NCI-H748 (cell line): ENCODE data around the gene CEP104.

Experiments used
- DNase-seq: peaks from one replicate; lab custom pipeline; 2025; ENCODE audit not compliant: unreplicated experiment; lab: John Stamatoyannopoulos, UW

The CEP104 gene

DNA sequence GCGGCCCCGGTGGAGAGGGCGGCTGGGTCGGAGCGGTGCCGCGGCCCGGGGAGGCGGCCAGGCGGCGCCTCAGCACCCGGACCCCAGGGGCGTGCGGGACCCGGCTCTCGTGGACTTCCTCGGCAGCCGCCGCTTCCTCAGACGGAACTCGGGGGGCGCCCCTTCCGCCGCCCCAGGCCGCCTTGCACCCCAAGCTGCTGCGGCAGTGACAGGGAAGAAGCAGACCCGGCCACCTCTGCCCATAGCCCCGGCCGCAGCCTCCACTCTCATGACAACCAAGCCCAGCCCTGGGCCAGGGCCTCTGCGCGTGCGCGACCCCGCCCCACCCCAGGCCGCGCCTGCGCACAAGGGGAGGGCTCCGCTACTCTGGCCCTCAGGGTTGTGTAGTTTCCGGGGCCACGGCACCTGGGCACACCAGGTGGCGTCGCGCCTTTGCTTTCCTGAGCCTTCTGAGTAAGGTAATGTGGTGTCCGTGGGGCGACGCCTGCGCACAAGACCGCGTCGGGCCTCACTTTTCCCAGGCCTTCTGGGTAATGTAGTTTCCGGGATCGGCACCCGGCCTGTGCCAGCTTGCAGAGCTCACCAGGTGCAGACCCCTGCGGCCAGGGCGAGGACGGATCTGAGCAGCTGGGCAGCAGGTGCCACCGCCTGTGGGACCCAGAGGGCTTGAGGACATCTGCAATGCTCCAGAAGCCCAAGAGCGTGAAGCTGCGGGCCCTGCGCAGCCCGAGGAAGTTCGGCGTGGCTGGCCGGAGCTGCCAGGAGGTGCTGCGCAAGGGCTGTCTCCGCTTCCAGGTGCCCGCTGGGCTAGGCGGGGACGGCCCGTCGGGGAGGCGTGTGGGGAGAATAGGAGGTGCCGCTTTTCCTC lies at the start of gene CEP104, which contains the start of gene DFFB:
Gene CEP104 (minus strand): TSS at position 289 of the 868 bp plus-strand sequence. CDS start 4,804 bp downstream, outside the sequence.
Gene DFFB (plus strand): TSS at position 554 of the 868 bp plus-strand sequence. CDS start 128 bp downstream, at position 682.
- peak; percentile 97 for DNase-seq

DNA sequence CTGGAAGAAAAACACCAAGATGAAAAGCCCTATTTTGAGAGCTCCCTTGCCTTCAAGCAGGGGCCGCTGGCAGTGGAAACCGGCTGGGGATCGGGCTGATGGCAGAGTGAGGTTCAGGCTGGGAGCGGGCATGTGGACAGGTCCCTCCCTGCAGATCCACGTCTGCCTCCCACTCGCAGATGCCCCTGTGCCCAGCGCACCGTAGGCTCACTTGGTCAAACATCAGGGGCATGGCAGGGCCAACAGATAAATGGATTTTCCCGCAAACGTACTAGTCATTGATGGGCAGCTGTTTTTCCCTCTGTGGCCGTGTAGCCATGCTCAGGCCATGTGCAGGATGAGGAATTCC lies 49.6 kb upstream of the CEP104 start:
- no peak for DNase-seq

DNA sequence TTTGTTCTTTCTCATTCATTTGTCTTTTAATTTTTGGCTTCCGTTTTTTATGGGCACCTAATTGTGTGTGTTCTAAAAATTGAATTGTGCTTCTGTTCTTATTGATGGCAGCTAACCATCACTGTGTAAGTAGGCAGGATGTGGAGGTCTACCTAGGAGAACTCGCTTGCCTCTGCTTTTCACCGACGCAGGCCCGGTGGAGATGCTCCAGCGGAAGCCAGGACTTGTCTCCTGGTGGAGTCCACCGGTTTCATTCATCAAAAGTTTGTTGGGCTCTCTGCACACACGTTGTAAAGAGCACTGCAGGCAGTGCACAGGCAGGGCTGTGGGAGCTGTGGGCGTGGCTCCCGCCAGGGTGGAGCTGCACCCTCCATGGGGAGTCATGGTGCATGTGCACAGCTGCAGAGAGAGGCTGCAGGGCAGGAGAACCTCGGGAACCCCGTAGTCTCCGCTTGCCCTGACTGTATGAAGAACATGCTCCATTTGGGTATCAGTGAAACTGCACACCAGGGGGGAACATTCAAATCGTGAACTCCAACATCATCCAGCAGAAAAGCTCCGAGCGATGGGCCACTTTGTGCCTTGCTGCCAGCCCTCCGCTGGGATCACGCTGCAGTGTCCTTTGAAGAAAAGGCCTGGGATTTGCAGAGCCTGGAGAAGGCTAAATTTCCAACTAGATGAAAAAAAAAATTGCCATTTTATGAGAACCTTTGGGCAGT lies 49.1 kb upstream of the CEP104 start:
- peak; percentile 14 for DNase-seq

DNA sequence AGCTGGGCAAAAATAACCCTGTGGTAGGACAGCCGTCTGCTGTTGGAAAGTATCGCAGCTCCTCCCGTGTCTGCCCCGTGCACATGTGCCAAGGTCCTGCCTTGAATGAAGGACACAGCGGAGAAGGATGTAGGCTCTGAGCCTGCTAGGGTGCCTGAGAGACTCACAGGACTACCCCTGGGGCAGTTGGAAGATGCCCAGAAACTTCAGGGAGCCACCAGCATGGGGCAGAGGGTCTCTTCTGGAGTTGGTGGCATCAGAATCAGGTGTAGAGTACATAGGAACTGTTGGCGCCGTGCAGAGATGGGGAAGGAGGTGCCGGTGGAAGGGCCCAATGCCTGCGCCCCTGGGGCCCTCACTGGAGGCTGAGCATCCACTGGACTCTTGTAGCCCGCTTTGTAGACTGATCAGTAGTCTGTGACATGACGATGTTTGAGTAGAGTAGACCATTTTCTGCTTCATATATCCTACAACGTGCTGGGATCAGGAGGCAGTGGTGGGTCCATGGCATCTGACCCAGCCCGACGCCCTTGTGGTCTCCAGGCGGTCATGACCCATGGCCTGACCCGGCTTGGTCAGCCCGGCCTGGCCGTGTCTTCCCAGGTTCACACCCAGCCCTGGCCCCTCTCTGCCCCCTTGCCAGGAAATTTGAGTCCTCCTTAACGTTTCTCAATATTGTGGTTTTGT lies 48.4 kb upstream of the CEP104 start:
- no peak for DNase-seq

DNA sequence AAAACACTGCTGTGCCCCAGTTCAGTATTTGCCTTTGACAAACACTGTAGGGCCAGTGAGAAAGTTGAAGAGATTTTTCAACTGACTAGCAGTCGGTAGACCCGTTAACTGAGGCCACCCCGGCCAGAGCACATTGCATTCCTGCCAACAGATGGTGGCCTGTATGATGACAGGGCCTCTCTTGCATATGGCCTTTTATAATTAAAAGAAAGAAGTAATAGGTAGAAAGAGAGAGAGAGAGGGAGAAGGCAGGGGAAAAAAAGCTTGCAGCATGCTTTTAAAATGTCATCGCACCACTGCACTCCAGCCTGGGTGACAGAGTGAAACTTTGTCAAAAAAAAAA lies 47.8 kb upstream of the CEP104 start:
- no peak for DNase-seq

DNA sequence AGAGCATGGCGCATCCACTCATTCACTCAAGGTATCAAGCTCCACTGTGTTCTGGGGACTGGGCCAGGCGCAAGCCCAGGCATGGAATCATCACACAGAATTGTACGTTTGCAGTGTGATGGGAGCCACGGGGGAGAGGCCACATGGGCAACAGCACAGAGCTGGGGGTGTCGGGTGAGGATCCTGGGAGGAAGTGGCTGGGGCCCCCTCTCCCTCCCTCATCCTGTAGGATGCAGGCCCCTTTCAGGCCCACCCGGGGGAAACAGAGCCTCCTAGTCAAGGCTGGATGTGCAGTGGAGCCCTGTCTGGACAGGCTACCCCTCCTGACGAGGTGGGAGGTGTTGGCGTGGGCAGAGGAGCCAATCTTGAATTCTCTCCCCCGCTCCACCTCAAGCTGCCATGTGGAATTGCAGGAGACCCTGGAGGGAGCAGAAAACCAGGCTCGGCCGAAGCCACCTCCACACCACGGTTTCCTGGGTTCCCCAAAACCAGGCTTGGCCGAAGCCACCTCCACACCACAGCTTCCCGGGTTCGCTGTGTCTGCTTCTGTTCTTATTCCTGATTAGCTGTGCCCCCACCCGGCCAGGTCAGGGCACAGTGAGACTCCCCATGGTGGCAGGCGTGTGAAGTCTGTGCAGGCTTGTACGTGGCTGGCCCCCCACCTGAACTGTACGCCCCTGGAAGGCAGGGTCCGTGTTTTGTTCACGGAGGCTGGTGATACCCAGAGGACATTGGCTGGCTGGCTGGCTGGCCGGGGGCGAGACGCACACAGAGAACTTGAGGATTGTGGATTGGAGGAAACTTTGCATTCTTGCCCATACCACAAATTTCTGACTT lies 47.2 kb upstream of the CEP104 start:
- no peak for DNase-seq

DNA sequence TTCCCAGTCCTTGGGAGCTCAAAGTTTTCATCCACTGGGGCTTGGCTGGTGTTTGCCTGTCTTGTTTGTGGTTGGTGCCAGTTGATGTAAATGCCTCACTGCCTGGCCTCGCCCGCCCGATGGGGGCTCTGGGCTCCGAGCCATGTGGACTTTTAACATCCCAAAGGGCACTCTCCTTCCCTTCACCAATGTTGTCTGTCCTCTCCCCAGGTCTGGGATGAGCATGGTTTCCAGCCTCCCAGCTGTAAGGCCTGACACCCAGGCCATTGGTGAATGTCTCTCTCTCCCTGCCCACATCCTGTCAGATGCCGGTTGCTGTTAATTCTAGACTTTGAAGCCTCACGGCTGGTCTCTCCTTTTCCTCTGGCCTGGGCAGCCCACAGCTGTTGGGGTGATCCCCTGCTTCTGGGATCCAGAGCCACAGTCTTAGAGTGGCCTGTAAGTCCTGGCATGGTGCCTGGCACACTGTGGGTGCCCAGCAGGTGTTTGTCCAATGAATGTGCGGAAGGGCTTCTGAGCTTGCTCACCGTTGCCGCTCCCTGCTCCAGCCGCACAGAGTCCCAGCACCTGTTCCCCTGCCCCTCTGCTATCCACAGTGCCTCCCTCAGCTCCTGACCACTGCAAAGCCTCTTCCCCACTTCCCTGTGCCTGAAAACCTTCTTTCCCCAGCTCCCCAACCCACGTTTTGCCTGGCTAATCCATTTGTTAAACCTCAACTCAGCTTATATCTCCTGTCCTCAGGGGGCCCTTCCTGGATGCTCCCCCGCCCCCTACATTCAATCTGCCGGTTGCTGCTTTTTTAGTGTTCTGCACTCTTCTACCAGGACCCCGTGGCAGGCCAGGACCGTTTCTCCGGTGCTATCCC lies 46.4 kb upstream of the CEP104 start:
- DNase-seq: peak; percentile 23

DNA sequence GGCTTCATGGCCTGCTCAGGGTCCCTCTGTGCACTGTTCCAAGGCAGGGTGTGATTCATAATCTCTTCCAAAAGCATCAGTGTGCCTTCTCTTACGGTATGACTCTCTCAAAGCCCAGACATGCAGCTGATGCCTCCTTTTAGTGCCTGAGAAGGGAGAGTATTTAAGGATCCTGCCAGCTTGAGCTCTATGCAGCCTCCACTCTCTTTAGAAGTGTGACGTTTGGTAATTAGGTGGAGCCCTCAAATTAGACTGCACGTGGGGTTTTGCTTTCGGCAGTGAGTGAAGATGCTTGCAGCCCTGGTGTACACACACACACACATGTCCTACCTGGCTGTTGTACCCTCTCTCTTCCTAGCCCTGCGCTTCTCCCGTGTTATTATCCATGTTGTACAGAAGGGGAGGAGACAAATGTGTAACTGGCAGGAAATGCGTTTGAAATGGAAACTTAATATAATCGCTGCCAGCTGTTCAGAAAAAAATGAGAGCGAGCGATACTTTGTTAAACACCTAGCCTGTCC lies 45.6 kb upstream of the CEP104 start:
- no peak for DNase-seq

DNA sequence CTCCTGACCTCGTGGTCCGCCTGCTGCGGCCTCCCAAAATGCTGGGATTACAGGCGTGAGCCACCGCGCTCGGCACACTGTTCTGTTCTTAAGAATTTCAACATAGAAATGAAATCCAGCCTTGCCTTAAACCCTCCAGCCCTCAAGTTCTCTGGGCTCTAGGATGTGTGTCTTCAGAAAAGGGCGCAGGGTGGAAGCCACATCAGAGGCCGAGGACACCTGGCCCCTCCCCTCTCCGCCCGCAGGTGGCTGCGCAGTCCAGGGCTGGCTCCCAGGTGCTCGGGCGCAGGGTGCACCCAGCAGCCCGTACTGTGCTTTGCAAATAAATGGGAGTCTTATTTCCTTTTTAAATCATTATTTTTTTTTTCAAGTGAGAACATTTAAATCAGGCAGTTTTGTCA lies 45.1 kb upstream of the CEP104 start:
- no peak for DNase-seq

DNA sequence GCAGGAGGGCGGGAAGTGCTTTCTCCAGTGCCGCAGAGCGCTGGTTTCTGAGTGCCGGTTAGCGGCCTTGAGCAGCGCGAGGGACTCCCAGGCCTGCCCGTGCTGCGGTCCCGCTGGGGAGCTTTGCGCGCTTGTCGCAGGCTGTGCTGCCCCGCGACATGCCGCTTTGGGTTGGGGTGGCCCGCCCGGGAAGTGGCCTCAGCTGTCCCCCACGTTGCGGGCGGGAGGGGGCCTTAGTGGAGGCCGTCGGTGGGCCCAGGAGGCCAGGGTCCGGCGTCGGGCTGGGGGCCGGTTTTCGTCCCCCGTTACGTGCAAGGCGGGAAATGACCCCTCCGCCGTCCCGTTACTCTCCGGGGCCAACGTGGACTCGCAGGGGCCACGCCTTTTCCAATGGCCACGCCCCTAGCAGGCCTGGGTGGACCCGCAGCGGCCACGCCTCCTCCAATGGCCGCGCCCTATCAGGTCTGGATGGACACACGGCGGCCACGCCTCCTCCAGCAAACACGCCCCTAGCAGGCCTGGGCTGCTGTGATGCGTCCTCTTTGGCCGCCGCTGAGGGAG lies 44.0 kb upstream of the CEP104 start:
- DNase-seq: peak; percentile 91

DNA sequence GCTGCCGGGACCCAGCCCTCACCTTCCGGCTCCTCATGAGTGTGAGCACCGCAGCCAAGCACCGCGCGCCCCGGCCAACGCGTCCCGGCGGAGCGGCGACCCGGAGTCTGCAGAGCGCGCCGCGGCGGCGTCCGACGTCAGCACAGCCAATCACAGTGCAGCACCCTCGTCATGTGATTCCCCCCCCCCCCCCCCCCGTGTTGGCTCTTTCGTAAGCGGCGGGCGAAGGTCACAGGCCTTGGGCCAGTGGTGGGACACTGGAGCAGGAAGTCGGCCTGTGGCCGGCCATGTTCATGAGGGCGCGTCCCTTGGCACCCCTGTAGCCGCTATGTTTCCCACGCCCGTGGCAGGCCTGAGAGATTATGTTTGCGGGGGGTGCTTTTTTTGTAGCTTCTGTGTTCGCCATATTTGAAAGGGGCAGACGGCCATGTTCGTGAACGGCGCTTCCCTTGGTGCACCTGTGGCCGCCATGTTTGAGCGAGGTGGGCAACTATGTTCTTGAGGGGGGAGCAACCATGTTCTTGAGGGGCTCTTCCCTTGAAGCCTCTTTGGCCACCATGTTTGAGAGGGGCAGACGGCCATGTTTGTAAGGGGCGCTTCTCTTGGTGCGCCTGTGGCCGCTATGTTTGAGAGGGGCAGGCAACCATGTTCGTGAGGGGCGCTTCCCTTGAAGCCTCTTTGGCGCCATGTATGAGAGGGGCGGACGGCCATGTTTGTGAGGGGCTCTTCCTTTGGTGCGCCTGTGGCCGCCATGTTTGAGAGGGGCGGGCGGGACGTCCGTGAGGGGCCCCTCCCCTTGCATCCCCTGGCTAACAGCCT lies 43.3 kb upstream of the CEP104 start, which contains the start of gene C1orf174:
Gene C1orf174 (minus strand): TSS at position 123 of the 819 bp plus-strand sequence. CDS start 86 bp downstream, at position 37.
- DNase-seq: peak; percentile 98

DNA sequence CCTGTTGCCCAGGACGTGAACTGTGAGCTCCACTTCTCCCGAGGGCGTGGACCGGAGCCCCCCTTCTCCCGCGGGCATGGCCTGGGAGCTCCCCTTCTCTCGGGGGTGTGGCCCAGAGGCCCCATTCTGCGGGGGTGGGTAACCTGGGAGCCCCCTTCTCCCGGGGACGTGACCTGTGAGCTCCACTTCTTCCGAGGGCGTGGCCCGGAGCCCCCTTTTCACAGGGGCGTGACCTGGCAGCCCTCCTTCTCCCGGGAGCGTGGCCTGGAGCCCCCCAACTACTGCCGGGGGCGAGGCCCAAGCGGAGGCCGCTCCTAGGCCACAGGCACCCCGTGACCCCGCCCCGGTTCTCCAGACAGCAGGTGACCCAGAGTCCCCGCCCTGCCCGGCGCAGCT lies 42.7 kb upstream of the CEP104 start:
- no peak for DNase-seq

DNA sequence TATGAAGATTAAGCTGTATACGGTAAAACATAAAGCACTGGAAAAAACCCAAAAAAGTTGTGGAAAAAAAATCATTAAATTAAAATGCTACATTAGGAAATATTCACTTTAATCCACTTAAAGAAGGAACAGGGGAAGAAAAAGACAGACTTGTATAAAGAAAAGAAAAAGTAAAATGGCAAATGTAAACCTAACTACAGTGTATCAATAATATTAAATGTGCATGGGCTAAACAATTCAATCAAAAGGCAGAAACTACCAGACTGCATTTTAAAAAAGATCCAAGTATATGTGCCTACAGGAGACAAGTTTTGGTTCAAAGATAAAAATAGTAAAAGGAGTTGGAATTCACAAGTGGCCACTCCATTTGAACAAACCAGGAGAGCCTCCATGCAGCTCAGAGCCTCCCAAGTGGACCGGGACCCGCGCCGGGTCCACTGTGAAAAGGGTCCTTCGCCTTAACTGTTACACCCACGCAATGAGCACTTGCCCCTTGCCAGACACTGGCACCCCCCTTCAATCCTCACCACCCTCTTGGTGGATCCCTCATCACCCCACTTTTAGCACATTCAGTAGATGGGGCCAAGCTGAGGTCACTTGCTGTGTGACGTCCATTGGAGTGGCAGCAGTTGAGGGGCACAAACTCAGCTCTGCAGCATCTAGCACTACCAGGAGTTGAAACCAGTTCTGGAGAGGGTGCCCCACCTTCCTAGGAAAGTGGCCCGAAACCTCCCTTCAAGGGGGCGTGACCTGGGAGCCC lies 42.2 kb upstream of the CEP104 start:
- DNase-seq: peak; percentile 25

DNA sequence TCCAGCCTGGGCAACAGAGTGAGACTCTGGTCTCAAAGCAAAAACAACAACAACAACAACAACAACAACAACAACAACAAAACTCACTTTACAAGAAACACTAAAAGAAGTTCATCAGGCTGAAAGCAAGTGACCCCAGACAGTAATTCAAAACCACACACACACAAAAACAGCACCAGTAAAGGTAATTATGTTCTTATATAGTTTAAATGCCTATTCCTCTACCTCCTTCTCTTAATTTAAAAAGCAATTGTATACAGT lies 41.4 kb upstream of the CEP104 start:
- DNase-seq: no peak

DNA sequence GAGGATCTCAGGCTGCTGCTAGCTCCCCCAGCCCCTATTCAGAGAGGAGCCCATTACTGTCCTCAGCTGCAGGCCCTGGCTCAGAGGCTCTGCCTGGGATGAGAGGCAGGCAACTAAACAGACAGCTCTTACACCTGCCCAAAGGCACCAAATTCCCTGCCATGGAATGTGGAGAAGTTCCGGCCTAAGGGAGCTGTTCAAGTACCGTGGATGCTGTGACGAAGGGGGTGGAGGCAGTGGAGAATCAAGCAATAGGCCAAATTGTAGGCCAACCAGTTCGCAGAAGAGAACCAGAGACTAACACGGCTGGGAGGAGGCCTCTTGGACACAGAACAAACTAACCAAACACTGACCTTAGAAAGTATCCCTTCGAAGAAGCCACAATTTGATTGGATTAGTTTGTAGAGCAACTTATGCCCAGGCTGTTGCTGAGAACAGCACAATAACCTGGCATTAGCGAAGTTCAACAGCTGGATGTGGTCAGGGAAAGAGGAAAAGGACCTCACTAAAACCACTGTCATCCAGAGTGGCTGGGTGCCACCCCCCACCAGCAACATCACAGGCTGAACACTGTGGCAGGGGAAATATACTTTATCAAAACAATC lies 39.5 kb upstream of the CEP104 start:
- no peak for DNase-seq

DNA sequence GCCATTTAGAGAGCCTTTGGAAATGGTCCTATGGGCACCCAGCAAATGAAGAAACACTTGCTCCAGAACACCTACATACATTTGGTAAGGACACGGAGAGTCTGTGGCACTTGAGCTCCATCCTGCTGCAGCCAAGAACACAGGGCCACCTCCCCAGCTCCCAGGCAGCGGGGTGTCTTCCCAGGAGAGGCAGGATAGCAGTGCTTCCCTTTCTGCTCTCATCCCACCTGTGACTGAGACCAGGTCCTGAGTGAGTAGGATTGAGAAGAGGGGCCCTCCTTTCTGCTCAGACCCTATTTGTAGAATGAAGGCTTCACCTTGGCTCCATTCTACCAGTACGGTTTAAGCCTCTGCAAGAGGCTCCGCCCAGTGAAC lies 38.9 kb upstream of the CEP104 start:
- DNase-seq: no peak

DNA sequence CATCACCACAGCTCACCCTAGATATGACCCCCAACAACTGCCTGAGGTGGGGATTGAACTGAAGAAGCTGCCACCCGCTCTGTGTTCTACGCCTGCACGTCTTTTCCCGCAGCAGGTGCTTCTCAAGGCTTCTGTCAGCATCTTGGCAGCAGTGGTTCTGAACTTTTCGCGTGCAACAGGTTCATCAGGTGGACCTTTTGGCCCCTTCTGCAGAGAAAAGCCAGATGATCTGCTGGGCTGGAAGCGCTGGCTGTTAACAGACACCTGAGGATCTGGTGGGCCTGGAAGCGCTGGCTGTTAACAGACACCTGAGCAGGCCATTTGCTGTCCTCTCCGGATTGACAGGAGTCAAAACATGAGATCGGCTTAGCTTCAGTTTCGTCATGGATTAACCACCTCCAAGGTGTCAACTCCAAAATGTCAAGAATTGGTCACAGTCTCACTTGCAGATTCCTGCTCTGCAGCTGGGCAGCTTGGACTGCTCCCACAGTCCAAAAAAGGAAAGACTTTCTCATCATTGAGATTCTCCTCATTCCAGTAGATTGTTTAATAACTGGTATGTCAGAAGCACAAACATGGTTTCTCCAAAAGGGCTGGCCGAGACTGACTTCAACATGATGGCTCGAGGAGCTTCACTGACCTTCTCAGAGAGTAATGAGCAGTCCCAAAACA lies 38.4 kb upstream of the CEP104 start:
- DNase-seq: no peak
